Measurements from ENCODE around the gene THSD4. TPM values are rescaled to one million over a fixed set of nuclear protein-coding genes. Genes with fewer than 3 reads are reported as not detected.
"Not testable (repeated sequence)": the region's sequence is repeated elsewhere in the genome, so short reads cannot be mapped to it uniquely, and the experiment has no call there.

The THSD4 gene
- polyA plus RNA-seq, 10 donors = 17.7 to 40.4 (median 25.8) TPM

GRCh38 chr15:71713191-71713809 lies 598.0 kb downstream of the THSD4 start:
- no peak for DNase-seq

- no peak for DNase-seq
Measured at GRCh38 chr15:71715914-71716313, 600.6 kb downstream of the THSD4 start.

- DNase-seq = no peak
Measured at GRCh38 chr15:71716990-71717389, 601.7 kb downstream of the THSD4 start.

- DNase-seq = no peak
Measured at GRCh38 chr15:71718116-71718910, 603.0 kb downstream of the THSD4 start.

GRCh38 chr15:71723344-71723743 lies 608.1 kb downstream of the THSD4 start:
- no peak for DNase-seq

GRCh38 chr15:71725207-71725955 lies 610.1 kb downstream of the THSD4 start:
- DNase-seq = not testable (repeated sequence)

GRCh38 chr15:71728881-71729280 lies 613.6 kb downstream of the THSD4 start:
- no peak for DNase-seq

GRCh38 chr15:71729319-71729718 lies 614.0 kb downstream of the THSD4 start:
- DNase-seq = no peak

GRCh38 chr15:71730277-71731144 lies 615.2 kb downstream of the THSD4 start:
- peak; percentile 52 to 80 (median 66) for DNase-seq

GRCh38 chr15:71732636-71733035 lies 617.4 kb downstream of the THSD4 start:
- DNase-seq = no peak

- no peak for DNase-seq
Measured at GRCh38 chr15:71733122-71733521, 617.9 kb downstream of the THSD4 start.

DNA sequence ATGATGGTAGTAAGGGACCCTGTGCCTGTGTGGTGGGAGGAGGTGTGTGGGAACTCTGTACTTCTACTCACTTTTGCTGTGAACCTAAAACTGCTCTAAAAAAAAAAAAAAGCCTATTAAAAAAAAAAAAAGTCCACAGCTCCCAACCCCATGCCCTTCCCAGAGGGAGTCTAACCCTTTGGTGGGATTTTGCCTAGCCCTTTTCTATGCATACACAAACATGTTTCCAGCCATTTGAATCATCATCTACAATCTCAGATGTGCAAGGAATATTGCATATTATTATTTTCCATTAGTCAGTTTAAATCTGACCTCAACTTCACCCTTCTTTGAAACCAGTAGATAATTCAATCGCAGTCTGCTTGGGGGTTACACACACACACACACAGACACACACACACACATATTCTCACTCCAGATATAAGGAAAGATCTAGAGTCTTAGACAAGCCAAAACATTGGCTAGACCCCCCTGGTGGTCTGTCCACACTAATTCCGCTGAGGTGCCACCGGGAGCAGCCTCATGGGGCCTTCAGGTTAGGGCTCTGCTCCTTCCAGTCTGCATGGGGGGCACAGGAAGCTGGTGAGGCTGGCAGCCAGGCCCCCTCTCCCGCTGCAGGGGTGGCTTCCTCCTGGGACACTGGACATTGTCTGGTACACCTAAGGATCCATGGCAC lies 619.6 kb downstream of the THSD4 start:
- no peak for DNase-seq

GRCh38 chr15:71735385-71735757 lies 620.1 kb downstream of the THSD4 start:
- DNase-seq = no peak

GRCh38 chr15:71736286-71736947 lies 621.1 kb downstream of the THSD4 start:
- no peak for DNase-seq

GRCh38 chr15:71737761-71738160 lies 622.5 kb downstream of the THSD4 start:
- DNase-seq = no peak

DNA sequence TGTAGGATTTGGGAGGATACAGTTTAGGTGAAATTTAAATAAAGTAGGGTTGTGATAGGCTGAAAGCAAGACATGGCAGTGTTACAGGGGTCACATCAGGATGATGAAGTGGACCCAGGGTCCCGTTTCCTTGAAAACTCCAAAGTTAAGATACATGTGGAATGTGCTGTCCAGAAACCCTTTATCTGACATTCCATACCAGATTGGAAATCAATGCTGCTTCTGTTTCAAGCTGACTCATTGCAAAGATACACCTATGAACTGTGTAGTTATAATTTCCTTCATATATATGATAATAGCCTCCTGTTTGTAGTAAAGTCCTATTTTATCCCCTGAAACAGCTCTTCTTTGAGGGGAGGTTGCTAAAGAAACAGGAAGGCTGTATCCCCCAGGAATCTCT lies 624.1 kb downstream of the THSD4 start:
- no peak for DNase-seq

GRCh38 chr15:71742964-71743363 lies 627.7 kb downstream of the THSD4 start:
- no peak for DNase-seq

DNA sequence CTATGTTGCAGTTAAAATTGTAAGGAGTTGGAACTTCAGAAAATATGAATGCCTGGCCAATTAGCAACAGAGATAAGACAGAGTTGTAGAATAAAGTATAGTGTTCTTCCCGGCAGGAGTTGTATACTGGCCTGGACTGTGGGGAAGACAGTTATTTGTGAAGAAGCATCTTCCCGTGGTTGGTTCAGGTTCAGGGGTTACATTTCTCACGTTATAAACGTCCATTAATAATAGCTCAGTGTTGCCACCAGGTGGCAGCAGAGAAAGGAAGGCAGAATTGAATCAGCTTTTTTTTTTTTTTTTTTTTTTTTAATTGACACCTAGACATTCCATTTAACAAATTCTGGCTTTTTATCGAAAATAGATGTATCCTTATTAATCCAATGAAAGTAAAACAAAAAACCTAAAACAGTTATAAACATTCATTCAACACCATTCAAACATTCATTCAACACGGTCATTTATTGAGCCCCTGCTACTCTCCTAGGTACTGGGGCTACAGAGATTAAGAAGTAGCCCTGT lies 628.7 kb downstream of the THSD4 start:
- peak; percentile 52 to 73 (median 69) for DNase-seq

- DNase-seq = no peak
Measured at GRCh38 chr15:71746719-71747118, 631.4 kb downstream of the THSD4 start.
